Skeletal muscle tissue (tissue), 4 donors: Measurements from ENCODE around the gene ELK3. TPM values are rescaled to one million over a fixed set of nuclear protein-coding genes. Genes with fewer than 3 reads are reported as not detected.

ENCODE experiments used
- H3K27ac ChIP-seq: one replicate; pipeline ENCODE4 v1.7.0; 2013; ENCODE audit warnings: mild to moderate bottlenecking, low read depth, low read length, inconsistent platforms
- H3K27me3 ChIP-seq, 3 donors: one replicate each; pipeline ENCODE4 v1.7.0; 2013; ENCODE audit warnings: low read length in 3 of 3; ENCODE audit not compliant: control insufficient read depth in 3 of 3, insufficient read depth in 3 of 3
- H3K36me3 ChIP-seq, 3 donors: one replicate each; pipeline ENCODE4 v1.7.0; 2013; ENCODE audit warnings: low read length in 3 of 3; ENCODE audit not compliant: control insufficient read depth in 3 of 3, insufficient read depth in 3 of 3
- H3K4me1 ChIP-seq, 3 donors: one replicate each; pipeline ENCODE4 v1.7.0; 2013; ENCODE audit warnings: low read length in 3 of 3, mild to moderate bottlenecking in 3 of 3; ENCODE audit not compliant: control insufficient read depth in 3 of 3, insufficient read depth in 3 of 3
- H3K4me3 ChIP-seq, 3 donors: one replicate each; pipeline ENCODE4 v1.7.0; 2013; ENCODE audit warnings: low read length in 3 of 3
- H3K9ac ChIP-seq, 3 donors: one replicate each; pipeline ENCODE4 v1.7.0; 2013; ENCODE audit warnings: low read length in 3 of 3, mild to moderate bottlenecking in 3 of 3, moderate library complexity in 2 of 3, low read depth in 1 of 3
- H3K9me3 ChIP-seq, 3 donors: one replicate each; pipeline ENCODE4 v1.7.0; 2013; ENCODE audit warnings: low read length in 3 of 3; ENCODE audit not compliant: control insufficient read depth in 3 of 3
- total RNA-seq: library from RNA; depleted of rRNA; stranded (reverse); fragments of >200 nt; gene quantifications from one replicate; pipeline ENCODE4 v1.2.3, GENCODE V29; 2014
- donor health status: Osteomylitis.

ELK3 gene
- total RNA-seq, 1 donor from 2014 or later, result 9.9 TPM

- Histone ChIP-seq H3K9ac (no peak overlapping the region), H3K27ac (no peak overlapping the region), H3K4me1 (no peaks in the 10 kb centered on the region), H3K27me3 (no peaks in the 10 kb centered on the region), H3K9me3 (no peaks in the 10 kb centered on the region), H3K4me3 (no peak overlapping the region), H3K36me3 (peaks cover 0 to 12% (median 8%) of the 10 kb centered on the region in 3 donors)
Measured at GRCh38 chr12:96295532-96296160, 101.5 kb downstream of the ELK3 start.

GRCh38 chr12:96297504-96297903 is 103.3 kb downstream of the ELK3 start:
- Histone ChIP-seq H3K9ac (no peak overlapping the region), H3K9me3 (no peaks in the 10 kb centered on the region), H3K27me3 (no peaks in the 10 kb centered on the region), H3K4me3 (no peak overlapping the region), H3K4me1 (no peaks in the 10 kb centered on the region), H3K36me3 (peaks cover 0 to 12% (median 8%) of the 10 kb centered on the region in 3 donors), H3K27ac (no peak overlapping the region)

- no peaks in the 10 kb centered on the region for H3K27me3 ChIP-seq
- no peak overlapping the region for H3K9ac ChIP-seq
- no peaks in the 10 kb centered on the region for H3K9me3 ChIP-seq
- no peak overlapping the region for H3K4me3 ChIP-seq
- no peak overlapping the region for H3K27ac ChIP-seq
- peaks cover 0 to 8% (median 4%) of the 10 kb centered on the region in 3 donors for H3K36me3 ChIP-seq
- no peaks in the 10 kb centered on the region for H3K4me1 ChIP-seq
Measured at GRCh38 chr12:96300064-96300463, 105.9 kb downstream of the ELK3 start.

- peaks cover 0 to 8% (median 4%) of the 10 kb centered on the region in 3 donors for H3K36me3 ChIP-seq
- no peaks in the 10 kb centered on the region for H3K27me3 ChIP-seq
- H3K9ac ChIP-seq, result no peak overlapping the region
- no peaks in the 10 kb centered on the region for H3K9me3 ChIP-seq
- H3K4me3 ChIP-seq, result no peak overlapping the region
- no peak overlapping the region for H3K27ac ChIP-seq
- H3K4me1 ChIP-seq, result no peaks in the 10 kb centered on the region
Measured at GRCh38 chr12:96301732-96302131, 107.6 kb downstream of the ELK3 start.

GRCh38 chr12:96302687-96303310 is 108.6 kb downstream of the ELK3 start:
- no peaks in the 10 kb centered on the region for H3K9me3 ChIP-seq
- H3K4me3 ChIP-seq, result no peak overlapping the region
- H3K36me3 ChIP-seq, result peaks cover 0 to 4% (median 3%) of the 10 kb centered on the region in 3 donors
- no peak overlapping the region for H3K27ac ChIP-seq
- H3K9ac ChIP-seq, result no peak overlapping the region
- H3K27me3 ChIP-seq, result no peaks in the 10 kb centered on the region
- H3K4me1 ChIP-seq, result no peaks in the 10 kb centered on the region

- no peaks in the 10 kb centered on the region for H3K4me1 ChIP-seq
- no peak overlapping the region for H3K4me3 ChIP-seq
- no peaks in the 10 kb centered on the region for H3K27me3 ChIP-seq
- no peak overlapping the region for H3K9ac ChIP-seq
- peaks cover 0 to 4% (median 0%) of the 10 kb centered on the region in 3 donors for H3K36me3 ChIP-seq
- H3K9me3 ChIP-seq, result no peaks in the 10 kb centered on the region
- H3K27ac ChIP-seq, result no peak overlapping the region
Measured at GRCh38 chr12:96303653-96304052, 109.5 kb downstream of the ELK3 start.

- Histone ChIP-seq H3K27me3 (no peaks in the 10 kb centered on the region), H3K27ac (no peak overlapping the region), H3K4me1 (no peaks in the 10 kb centered on the region), H3K36me3 (no peaks in the 10 kb centered on the region), H3K4me3 (no peak overlapping the region), H3K9ac (no peak overlapping the region), H3K9me3 (no peaks in the 10 kb centered on the region)
Measured at GRCh38 chr12:96305665-96306064, 111.5 kb downstream of the ELK3 start.

GRCh38 chr12:96308881-96309280 is 114.7 kb downstream of the ELK3 start:
- no peak overlapping the region for H3K27ac ChIP-seq
- no peak overlapping the region for H3K9ac ChIP-seq
- no peak overlapping the region for H3K4me3 ChIP-seq

GRCh38 chr12:96310067-96310466 is 115.9 kb downstream of the ELK3 start:
- H3K9me3 ChIP-seq, result no peaks in the 10 kb centered on the region
- peaks cover 0 to 5% (median 0%) of the 10 kb centered on the region in 3 donors for H3K4me1 ChIP-seq
- no peaks in the 10 kb centered on the region for H3K27me3 ChIP-seq
- H3K9ac ChIP-seq, result no peak overlapping the region
- no peaks in the 10 kb centered on the region for H3K36me3 ChIP-seq
- no peak overlapping the region for H3K4me3 ChIP-seq
- no peak overlapping the region for H3K27ac ChIP-seq

More at GRCh38 chr12:96308881-96309280, 114.7 kb downstream of the ELK3 start:
- no peaks in the 10 kb centered on the region for H3K9me3 ChIP-seq
- H3K36me3 ChIP-seq, result no peaks in the 10 kb centered on the region
- no peaks in the 10 kb centered on the region for H3K4me1 ChIP-seq
- H3K27me3 ChIP-seq, result no peaks in the 10 kb centered on the region

GRCh38 chr12:96311191-96311590 is 117.0 kb downstream of the ELK3 start:
- no peaks in the 10 kb centered on the region for H3K27me3 ChIP-seq
- H3K9me3 ChIP-seq, result no peaks in the 10 kb centered on the region
- H3K4me3 ChIP-seq, result no peak overlapping the region
- no peak overlapping the region for H3K27ac ChIP-seq
- no peaks in the 10 kb centered on the region for H3K36me3 ChIP-seq
- H3K4me1 ChIP-seq, result peaks cover 0 to 5% (median 0%) of the 10 kb centered on the region in 3 donors
- no peak overlapping the region for H3K9ac ChIP-seq
